Activated CD8-positive, alpha-beta memory T cell treated with anti-CD3 and anti-CD28 coated beads, Interleukin-2, amount 50 U/mL, for 1 hour (primary cell): Measurements from ENCODE around the gene ZNF200.
"Not testable (repeated sequence)": the region's sequence is repeated elsewhere in the genome, so short reads cannot be mapped to it uniquely, and the experiment has no call there.

Source experiments
- DNase-seq: peaks from one replicate; pipeline ENCODE4 v3.0.0-alpha.2; 2020; ENCODE audit errors: extremely low read depth

ZNF200 gene

DNA sequence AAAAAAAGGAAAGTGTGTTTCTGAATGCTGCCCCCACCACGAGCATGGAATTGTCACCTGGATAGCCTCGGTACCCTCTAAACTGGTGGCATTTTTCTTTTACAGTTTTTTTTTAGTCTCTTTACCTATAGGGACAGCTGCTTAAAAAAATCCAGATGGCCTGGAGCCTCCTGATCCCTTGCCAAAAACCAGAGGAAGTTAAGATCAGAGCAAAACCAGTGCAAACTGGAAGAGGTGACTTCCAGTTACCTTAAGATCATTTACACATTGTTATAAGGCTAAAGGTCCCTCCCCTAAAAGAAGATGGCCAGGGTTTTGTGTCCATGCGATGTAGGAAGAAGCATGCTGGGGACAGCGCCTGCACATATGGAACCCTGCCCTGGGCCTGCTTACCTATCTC is 18.0 kb upstream of the ZNF200 start:
- no peak for DNase-seq

DNA sequence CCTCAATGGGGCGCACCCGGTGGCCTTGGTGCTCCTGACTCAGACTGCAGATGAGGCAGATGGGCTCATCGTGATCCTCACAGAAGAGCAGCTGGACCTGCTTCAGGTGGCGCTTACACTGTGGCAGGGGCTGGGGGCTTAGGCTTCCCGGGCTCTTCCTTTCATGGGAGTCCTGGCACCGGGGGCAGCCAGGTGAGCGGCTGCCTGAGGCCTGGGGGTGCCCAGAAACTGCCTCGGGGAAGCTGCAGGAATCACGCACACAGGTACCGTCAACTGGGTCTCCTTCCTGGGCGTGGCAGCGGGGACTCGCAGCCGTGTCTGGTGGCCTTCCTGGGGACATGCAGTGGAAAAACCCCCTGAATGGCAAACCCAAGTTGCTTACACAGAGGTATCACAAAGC is 14.5 kb upstream of the ZNF200 start:
- no peak for DNase-seq

DNA sequence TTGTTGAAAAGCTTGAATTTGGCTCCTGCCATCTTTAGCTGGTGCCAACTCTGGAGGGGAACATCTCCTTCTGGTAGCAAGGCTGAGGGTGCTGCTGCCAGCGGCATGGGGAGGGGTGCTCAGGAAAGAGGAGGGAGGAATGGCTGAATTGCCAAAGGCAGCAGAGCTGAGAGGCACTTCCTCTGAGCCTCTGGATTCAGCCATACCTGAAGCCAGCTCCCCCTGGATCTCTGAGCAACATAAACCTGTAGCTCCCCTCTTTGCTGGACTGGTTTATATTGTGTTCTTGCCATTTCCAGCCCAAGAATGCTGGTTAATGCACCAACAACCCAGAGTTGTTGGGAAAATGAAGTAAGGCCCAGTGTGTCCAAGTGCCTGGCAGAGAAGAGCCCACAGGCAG is 14.1 kb upstream of the ZNF200 start:
- DNase-seq = no peak

DNA sequence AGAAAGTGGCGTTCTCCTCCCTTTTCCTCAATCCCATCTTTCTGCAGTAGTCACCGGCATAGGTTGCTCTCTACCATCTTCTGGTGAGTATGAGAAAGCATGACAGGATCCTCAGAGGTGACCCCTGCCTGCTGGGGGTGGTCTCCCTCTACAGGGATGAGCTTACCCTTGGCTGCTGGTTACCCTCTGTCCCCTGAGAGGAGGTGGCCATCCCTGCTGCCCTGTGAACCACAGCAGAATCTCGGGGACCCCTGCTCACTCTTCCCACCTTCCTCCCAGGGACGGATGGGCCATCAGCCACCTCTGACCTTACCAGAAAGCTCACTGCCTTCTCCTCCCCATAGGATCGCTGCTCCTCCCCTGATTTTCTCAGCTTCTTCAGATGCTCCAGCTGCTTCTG is 13.6 kb upstream of the ZNF200 start:
- no peak for DNase-seq

DNA sequence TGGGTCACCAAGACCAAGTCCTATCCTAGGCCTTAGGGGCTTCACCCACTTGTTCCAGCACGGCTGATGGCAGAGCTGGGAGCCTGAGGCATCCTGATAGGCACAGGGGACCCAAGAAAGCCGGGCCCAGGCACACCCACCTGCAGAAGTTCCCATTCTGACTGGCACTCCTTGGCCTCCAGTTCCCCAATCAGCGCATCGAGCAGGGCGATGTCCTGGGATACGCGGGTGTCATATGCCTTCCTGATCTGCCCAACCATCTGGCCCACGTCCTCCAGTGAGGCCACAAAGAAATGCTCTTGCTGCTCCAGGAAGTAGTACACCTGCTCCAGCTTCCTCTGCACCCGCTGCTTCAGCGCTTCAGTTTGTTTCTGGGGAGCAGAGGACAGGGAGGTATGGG is 11.9 kb upstream of the ZNF200 start:
- DNase-seq = no peak

DNA sequence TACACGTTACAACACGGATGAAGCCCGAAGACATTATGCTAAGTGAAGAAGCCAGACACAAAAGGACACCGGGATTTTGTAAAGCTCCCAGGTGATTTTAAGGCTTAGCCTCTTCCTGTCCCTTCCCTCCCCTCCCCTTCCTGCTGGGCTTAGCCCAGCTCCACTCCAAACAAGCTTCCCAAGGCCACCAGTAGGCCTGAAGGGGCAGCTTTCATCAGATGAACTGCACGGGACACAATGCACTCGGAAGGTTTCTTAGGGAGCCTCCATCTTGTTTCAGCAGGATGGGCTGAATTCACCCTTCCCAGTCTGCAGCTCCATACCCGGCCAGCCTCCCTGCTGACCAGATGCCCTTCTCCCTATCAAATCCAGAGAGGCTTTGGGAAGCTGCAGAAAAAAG is 11.0 kb upstream of the ZNF200 start:
- no peak for DNase-seq

DNA sequence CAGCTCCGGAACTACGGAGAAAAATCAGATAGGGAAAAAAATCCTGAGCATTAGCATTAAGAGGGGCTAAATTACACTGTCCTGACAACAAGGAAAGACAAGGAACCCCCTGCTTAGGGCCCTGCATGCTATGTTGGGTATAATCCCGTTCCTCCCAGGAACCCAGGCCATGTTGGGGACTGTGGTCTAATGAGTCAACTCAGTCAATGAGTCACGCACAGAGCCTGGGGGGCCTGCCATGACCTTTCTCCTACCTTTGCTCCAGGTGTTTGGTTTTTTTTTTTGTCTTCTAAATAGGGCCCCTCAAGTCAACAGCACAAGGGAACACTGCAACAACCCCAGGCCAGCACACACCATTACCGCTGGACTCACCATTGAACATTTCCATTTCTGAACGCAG is 8.9 kb upstream of the ZNF200 start:
- no peak for DNase-seq

DNA sequence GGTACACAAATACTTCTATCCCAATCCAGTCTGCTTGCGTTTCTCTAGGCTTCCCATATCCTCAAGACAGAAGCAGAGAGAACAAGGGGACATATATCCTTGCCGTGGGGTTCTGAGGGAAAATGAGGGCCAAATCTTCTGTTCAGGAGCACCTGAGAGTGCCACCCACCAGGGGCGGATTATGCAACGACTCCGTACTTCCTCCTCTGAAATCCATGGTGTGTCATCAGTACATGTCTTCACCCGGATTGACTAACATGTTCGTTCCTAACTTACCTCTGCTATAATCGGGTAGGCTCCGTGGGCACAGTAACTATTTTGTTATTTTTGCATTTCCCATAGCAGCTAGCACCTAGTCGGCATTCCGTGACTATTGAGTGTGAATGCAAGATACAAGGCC is 7.8 kb upstream of the ZNF200 start:
- no peak for DNase-seq

DNA sequence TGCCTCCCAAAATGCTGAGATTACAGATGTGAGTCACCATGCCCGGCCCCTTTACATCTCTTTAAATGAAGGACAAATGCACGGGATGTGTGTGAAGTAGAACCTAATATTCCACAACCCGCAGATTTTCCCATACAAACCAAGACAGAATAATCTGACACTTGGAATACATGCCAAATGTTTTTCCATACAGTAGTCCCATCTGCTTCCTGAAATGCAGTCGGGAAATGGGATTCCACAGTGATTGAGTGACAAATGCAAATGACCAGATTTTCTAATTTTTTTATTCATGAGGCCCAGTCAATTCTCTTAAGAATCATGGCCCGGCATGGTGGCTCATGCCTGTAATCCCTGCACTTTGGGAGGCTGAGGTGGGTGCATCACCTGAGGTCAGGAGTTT is 6.8 kb upstream of the ZNF200 start:
- DNase-seq = no peak

DNA sequence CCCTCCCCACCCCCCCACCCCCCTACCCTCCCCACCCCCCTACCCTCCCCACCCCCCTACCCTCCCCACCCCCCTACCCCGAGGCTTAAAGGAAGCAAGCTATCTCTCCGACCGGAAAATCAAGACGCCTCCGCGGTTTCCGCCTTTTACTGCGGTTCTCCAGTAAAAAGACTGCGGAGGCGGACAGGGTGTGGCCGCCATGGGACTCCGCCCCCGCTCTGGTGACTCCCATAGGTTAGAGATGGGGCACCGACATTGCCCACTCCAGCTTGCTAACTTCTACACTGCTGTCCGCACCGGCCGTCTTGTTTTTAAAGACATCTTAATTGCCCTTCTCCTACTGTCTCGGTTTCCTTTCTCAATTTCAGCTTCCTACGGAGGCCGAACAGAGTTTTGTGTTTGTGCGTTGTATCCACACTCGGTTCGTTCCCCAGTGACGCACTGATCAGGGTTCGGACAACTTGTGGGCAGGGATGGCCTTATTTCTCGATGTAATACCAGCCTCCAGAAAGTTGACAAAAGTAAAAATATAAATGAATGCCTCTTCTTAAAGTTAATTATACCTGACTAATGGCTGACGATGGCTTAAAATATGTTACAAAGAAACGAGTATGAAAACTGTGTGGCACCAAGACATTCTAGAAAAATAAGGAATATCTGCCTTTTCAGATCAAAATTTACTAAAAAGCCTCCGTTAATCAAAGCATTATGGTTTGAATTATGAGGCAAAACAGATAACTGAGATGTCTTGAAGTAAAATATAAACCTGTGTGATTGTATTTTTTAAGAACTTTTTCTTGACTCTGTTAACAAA is 1.1 kb upstream of the ZNF200 start:
- DNase-seq = no peak

DNA sequence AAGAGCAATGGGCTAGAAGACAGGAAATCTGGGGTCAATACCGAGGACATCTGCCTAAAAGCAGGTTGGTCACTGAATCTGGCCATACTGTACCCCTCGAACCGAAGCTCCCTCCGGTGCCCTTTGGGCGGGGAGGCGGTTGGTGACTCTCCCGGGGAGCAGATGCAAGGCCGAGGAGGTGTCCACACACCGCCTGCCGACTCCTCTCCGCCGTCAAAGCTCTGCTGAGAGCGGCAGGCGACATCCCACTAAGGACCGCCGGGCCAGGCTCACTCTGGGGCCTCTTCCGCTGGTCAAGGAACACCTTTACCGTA is 458 bp downstream of the ZNF200 start:
- DNase-seq = no peak

DNA sequence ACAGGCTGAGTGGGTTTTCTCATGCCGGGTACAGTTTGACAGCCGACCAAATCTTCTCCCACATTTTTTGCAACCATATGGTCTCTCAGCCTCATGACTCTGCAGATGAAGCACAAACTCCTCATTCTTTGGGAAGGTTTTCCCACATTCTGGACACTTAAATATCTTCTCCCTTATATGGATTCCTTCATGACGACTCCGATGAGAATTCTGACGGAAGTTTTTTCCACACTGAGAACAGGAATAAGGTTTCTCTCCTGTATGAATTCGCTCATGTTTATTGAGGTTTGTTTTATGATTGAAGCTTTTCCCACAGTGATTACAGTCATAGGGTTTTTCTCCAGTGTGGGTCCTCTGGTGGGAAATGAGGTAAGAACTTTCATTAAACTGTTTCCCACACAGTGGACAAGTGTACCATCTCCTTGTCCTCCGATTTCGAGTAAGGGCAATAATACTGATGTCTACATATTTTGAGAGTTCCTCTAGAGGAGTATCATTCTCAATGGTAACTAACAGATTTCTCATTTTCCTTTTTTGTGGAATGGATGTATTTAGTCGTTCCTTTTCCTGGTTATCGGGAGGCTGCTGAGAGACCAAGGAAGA is 10.9 kb downstream of the ZNF200 start:
- DNase-seq = no peak

DNA sequence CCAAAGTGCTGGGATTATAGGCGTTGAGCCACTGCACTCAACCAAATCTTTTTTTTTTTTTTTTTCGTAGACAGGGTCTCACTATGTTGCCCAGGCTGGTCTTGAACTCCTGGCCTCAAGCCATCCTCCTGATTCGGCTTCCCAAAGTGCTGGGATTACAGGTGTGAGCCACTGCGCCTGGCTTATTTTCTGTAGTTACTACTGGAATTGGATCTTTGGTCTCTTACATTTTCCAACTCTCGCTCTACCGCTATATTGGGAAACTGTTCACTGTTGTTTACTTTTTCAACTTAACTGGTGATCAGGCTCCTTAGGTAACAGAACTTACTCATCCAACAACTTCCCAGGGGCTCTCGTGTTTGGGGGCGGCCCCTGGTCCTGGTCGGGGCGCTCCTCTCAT is 14.1 kb downstream of the ZNF200 start:
- no peak for DNase-seq

DNA sequence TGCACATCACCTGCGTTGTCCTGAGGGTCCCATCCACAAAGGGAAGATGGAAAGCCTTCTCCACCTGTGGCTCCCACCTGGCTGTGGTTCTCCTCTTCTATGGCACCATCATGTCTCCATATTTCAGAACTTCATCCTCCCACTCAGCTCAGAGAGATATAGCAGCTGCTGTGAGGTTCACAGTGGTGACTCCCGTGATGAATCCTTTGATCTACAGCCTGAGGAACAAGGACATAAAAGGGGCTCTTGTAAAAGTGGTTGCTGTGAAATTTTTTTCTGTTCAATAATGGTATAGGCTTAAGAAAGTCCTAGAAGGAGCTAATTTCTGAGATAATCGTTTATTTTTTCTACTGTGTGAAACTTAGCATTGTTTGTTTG is 18.7 kb downstream of the ZNF200 start:
- DNase-seq = no peak

DNA sequence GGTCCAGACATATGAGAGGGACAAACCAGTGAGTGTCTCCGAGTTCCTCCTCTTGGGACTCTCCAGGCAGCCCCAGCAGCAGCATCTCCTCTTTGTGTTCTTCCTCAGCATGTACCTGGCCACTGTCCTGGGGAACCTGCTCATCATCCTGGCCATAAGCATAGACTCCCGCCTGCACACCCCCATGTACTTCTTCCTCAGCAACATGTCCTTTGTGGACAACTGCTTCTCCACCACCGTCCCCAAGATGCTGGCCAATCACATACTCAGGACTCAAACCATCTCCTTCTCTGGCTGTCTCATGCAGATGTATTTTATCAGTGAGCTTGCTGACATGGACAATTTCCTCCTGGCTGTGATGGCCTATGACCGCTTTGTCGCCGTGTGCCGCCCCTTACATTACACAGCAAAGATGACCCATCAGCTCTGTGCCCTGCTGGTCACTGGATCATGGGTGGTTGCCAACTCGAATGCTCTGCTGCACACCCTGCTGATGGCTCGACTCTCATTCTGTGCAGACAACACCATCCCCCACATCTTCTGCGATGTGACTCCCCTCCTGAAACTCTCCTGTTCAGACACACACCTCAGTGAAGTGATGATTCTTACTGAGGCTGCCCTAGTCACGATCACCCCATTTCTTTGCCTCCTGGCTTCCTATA is 19.2 kb downstream of the ZNF200 start:
- DNase-seq = no peak

DNA sequence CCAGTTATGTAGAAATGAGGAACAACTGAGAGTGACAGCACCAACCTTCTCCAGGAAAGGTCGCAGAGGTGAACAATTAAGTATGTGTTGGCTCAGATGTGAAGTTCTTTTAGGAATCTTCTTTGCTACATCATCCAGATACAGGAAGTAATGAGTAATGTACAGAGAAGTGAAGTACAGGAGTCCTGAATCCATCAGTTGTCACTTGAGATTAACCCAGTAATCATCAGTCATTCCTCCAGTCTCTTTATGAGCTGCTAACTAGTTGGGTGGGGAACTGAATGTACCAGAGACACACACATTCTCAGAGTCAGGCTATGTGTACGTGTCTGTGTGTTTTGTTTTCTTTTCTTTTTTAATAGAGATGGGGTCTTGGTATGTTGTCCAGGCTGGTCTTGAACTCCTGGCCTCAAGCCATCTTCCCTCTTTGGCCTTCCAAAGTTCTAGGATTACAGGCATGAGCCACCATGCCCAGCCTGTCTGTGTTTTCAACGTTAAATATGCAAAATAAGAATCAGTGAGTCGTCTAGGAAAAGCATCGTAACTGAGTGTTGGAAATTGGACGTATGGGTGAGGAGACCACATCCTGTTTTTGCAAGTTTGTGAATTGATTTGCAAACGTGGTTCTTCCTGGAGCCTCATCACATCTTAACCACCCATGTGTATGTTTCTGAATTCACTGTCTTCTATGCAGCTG is 19.9 kb downstream of the ZNF200 start:
- no peak for DNase-seq

DNA sequence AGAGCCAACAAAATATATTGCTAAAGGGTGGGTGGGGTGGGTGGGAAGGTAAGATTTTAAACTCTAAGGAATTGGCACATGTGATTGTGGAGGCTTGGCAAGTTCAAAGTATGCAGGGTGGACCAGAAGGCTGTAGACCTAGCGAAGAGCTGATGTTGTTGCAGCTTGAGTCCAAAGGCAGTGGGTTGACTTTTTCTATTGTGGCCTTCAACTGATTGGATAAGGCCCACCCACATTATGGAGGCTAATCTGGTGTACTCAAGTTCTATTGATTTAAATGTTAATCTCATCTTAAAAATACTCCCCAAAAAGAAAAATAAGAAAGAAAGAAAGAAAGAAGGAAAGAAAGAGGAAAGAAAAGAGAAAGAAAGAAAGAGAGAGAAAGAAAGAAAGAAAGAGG is 22.4 kb downstream of the ZNF200 start:
- no peak for DNase-seq

DNA sequence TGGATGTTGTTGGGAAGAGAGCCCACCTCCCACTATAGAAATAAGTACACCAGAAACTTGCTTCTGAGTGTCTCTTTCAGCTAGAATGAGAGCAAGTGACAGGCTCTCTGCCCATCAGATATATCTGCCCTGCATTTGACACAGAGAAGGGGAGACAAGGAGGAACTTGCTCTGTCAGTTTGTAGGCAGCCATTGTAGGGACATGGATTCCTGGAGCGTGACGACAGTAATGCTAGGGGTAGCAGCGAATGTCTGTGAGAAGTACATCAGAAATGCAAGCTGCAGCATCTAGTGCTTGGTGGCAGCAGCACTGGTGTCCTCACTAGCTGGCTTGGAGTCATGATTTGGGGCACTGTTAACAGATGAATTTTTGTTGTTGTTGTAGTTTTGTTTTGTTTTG is 23.0 kb downstream of the ZNF200 start:
- DNase-seq = no peak

DNA sequence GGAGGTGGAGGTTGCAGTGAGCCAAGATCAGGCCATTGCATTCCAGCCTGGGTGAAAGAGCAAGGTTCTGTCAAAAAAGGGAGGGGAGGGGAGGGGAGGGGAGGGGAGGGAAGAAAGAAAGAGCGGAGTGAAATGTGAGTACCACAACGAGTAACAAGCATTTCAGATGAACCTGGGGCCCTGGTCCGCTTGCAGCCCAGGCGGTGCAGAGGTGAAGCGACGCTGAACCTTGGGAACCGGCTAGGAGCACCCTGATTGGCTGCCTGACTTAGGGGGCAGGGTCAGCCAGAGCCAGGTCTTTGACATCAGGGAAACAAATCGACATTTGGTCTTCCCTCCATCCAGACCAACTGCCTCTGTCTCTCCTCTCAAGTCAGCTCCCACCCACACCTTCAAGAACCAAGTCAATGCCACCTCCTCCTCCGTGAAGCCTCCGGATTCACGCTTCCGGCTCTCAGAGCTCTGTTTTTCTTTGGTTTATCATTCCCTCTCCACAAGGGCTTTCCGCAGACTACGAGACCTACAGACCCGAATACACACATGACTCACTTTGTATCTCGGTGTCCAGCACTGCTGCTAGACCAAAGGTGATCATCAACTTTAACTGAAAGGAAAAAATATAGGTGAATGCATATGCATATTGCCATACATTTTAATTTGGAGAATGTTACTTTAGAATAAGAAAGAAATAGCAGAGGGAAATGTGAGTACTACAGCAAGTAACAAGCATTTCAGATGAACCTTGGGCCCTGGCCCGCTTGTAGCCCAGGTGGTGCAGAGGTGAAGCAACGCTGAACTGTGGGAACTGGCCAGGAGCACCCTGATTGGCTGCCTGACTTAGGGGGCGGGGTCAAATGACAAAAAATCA is 27.6 kb downstream of the ZNF200 start:
- no peak for DNase-seq

DNA sequence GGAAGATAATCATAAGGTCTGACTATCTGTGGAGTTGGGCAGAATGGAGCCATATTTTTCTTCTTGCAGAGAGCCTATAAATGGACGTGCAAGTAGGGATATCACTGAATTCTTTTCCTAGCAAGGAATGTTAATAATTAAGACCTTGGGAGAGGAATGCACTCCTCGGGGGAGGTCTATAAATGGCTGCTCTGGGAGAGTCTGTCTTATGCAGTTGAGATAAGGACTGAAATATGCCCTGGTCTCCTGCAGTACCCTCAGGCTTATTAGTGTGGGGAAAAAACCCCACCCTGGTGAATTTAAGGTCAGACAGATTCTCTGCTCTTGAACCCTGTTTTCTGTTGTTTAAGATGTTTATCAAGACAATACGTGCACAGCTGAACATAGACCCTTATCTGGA is 29.0 kb downstream of the ZNF200 start:
- not testable (repeated sequence) for DNase-seq

DNA sequence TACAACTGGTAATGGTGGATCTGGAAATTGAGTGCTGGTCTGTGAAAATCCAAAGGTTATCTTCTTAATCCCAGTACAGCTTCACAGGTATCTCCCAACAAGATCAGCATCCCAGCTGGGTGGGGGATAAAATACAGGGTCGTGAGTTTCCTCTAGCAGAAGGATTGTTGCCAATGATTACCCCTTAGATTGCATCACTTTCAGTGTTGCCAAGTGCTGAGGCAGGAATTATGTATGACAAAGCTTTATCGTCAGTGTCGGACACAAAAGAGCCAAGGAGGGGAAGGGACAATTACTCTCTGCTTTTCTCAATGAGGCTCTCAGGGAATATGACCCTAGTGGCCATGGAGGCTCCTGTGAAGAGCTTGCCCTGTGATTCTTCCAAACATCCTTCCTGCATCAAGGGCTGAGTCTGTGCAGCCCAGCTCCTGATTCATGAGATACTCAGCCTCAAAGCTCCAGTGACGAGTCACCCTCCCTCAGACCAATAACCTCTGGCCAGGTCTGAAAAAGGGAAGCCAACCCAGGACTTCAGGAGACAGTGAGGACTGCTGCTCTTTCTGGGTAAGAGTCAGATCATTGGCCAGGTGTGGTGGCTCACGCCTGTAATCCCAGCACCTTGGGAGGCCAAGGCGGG is 31.9 kb downstream of the ZNF200 start:
- no peak for DNase-seq
